GM12891 (cell line): ENCODE data around the gene ARHGAP8.

Experiments used
- DNase-seq: peaks from one replicate; pipeline ENCODE4 v3.0.0; 2011; ENCODE audit warnings: low spot score; ENCODE audit not compliant: insufficient read length
- FAIRE-seq: peaks from 2 replicates; lab custom pipeline; 2011; peaks lifted over from hg19 to GRCh38; lab: Jason Lieb, UNC
- PAX5 ChIP-seq: IDR thresholded peaks from 2 replicates; pipeline ENCODE4 v1.6.1; 2011; ENCODE audit warnings: low read length, moderate library complexity, mild to moderate bottlenecking; ENCODE audit not compliant: insufficient read depth, severe bottlenecking
- POLR2A ChIP-seq: IDR thresholded peaks from 2 replicates; pipeline ENCODE4 v1.6.1; 2011; ENCODE audit warnings: low read depth, low read length, control low read depth
- POLR2AphosphoS5 ChIP-seq: IDR thresholded peaks from 2 replicates; pipeline ENCODE4 v1.6.1; 2011; ENCODE audit warnings: low read depth, low read length, control low read depth
- POU2F2 ChIP-seq: IDR thresholded peaks from 2 replicates; pipeline ENCODE4 v1.6.1; 2011; ENCODE audit warnings: low read depth, mild to moderate bottlenecking, control low read depth, low read length, moderate library complexity
- SPI1 ChIP-seq: IDR thresholded peaks from 2 replicates; pipeline ENCODE4 v1.6.1; 2011; ENCODE audit warnings: low read depth, low read length, control low read depth
- TAF1 ChIP-seq: IDR thresholded peaks from 2 replicates; pipeline ENCODE4 v1.6.1; 2011; ENCODE audit warnings: low read depth, low read length, control low read depth

ARHGAP8 gene

DNA sequence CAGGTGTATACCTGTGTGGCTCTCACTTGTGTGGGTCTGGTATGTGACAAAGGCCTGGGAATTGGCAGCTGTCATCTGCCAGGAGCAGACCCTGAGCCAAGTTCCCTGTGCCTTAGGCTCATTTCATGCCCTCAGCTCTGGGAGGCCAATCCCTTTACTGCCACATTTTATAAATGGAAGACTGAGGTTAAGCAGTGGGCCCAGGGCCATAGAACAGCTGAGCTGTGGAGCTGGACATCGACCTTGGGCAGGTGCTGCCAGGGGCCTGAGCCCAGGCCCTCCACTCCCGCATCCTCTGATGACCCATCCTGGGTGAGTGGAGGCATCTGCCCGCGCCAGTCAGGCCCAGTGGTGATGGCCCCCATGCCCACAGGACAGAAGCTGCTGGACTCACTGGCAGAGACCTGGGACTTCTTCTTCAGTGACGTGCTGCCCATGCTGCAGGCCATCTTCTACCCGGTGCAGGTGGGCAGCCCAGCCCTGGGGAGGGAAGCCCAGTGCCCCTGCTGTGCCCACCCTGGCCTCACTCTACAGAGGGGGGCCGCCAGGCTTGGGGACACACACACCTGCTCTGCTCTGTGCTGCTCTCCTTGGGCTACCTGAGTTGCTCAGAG is 20.9 kb upstream of the ARHGAP8 start:
- TF ChIP-seq POLR2AphosphoS5 (no peak), POLR2A (no peak), POU2F2 (no peak), PAX5 (no peak), TAF1 (no peak), SPI1 (no peak)
- no peak for DNase-seq
- no peak for FAIRE-seq

DNA sequence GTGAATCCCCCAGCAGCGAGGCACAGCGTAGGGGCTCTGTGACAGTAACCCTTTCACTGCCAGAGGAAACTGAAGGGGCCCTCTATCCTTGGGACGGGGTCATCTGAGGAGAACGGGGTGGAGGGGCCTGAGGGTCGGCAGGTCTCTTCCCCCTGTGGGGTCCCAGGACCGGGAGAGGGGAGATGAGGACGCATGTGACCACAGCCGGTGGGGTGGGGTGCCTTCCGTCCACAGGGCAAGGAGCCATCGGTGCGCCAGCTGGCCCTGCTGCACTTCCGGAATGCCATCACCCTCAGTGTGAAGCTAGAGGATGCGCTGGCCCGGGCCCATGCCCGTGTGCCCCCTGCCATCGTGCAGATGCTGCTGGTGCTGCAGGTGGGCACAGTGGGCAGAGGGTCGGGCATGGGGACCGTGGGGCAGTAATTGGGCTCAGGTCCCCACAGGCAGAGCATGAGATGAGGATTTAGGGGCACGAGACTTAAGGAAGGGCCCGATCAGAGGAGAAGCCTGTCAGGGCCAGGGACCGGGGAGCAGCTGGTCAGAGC is 20.3 kb upstream of the ARHGAP8 start:
- TF ChIP-seq SPI1 (no peak), POLR2AphosphoS5 (no peak), POLR2A (no peak), TAF1 (no peak), POU2F2 (no peak), PAX5 (no peak)
- FAIRE-seq (no peak), DNase-seq (no peak)

DNA sequence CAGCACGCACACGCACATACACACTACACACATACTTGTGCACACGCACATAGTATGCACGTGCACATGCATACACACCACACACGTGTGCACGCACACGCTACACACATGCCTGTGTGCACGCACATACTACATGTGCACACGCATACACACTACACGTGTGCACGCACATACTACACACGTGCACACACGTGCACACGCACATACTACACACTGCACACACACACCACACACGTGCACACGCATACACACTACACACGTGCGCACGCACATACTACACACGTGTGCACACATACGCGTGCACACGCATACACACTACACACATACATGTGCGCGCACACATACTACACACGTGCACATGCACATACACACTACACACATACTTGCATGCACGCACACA is 19.7 kb upstream of the ARHGAP8 start:
- FAIRE-seq: peak; percentile 83
- TF ChIP-seq PAX5 (no peak), POLR2A (no peak), TAF1 (no peak), POLR2AphosphoS5 (no peak), SPI1 (no peak), POU2F2 (no peak)
- no peak for DNase-seq

DNA sequence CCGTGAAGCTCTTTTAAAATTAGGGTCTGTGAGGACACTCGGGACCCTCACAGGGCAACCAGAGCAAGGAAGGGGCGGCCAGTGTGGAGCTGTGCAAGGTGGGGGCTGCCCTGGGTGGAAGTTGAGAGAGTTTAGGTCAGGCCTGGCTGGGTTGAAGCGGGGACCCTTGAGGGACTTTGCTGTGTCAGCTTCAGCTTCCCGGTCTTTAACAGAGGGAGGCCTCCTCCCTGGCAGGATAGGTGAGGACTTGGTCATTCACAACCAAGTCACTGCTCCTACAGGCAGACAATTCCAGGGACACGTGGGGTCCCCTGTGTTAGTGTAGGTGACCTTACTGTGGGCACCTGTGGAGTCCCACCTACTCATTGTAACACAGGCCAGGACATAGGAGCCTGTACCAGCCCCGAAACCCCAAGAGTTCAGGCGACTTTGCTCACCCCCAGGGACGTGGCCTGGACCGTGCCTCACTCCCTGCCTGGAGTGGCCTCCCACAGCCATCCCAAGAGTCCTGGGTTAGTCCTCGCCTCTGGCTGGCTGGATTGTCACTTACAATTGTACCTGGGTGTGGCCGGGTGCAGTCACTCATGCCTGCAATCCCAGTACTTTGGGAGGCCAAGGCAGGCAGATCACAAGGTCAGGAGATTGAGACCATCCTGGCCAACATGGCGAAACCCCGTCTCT is 18.8 kb upstream of the ARHGAP8 start:
- TF ChIP-seq SPI1: no peak
- TF ChIP-seq POLR2AphosphoS5: no peak
- no peak for TF ChIP-seq PAX5
- TF ChIP-seq POU2F2: no peak
- TF ChIP-seq TAF1: no peak
- no peak for TF ChIP-seq POLR2A
- DNase-seq: no peak
- FAIRE-seq: no peak

DNA sequence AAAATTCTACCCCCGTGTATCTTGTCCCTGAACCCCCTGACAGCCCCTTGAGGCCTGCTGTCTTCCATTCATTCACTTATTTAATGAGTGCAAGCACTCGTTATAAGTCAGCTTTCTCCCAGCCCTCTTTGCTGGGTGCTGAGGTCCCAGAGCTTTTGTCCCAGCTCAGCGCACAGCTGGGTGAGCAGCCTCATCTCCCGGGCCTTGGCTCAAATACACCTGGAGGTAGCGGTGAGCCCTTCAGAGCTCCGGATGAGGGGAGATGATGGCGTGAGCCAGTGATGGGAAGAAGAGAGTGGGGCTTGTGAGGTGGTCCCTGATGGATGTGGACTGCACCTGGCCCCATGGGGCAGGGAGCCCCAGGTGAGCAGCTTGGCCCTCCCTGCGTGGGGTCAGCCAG is 18.1 kb upstream of the ARHGAP8 start:
- TF ChIP-seq POU2F2 (no peak), PAX5 (no peak), TAF1 (no peak), POLR2AphosphoS5 (no peak), SPI1 (no peak), POLR2A (no peak)
- no peak for FAIRE-seq

DNA sequence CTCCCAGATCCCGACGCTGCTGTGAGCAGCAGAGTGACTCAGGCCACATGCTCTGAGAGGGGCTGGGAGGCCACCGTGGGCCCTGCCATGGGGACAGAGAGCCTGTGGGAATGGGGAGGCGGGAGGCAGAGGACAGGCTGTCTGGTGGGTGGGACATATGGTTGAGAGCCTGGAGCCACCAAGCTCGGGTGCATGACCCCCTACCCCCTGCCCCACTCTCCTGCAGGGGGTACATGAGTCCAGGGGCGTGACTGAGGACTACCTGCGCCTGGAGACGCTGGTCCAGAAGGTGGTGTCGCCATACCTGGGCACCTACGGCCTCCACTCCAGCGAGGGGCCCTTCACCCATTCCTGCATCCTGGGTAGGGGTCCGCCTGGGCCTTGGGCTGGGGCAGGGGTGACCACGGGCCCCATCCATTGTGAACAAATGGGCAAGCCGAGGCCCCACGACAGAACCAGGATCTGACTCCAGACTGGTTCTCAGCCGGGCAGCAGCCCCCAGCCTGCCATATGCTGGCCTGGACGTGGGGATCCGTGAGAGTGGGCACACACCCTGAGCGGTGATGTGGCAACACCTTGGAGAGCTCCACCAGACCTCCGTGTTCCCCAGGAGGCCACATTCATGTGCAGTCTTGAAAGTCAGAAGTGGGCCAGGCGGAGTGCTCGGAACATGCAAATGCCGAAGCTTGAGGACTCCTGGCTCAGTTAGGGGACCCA is 17.4 kb upstream of the ARHGAP8 start:
- FAIRE-seq (no peak), DNase-seq (no peak)
- TF ChIP-seq POU2F2 (no peak), SPI1 (no peak), PAX5 (no peak), TAF1 (no peak), POLR2A (no peak), POLR2AphosphoS5 (no peak)

More for the DNA sequence above, 18.1 kb upstream of the ARHGAP8 start:
- no peak for DNase-seq

DNA sequence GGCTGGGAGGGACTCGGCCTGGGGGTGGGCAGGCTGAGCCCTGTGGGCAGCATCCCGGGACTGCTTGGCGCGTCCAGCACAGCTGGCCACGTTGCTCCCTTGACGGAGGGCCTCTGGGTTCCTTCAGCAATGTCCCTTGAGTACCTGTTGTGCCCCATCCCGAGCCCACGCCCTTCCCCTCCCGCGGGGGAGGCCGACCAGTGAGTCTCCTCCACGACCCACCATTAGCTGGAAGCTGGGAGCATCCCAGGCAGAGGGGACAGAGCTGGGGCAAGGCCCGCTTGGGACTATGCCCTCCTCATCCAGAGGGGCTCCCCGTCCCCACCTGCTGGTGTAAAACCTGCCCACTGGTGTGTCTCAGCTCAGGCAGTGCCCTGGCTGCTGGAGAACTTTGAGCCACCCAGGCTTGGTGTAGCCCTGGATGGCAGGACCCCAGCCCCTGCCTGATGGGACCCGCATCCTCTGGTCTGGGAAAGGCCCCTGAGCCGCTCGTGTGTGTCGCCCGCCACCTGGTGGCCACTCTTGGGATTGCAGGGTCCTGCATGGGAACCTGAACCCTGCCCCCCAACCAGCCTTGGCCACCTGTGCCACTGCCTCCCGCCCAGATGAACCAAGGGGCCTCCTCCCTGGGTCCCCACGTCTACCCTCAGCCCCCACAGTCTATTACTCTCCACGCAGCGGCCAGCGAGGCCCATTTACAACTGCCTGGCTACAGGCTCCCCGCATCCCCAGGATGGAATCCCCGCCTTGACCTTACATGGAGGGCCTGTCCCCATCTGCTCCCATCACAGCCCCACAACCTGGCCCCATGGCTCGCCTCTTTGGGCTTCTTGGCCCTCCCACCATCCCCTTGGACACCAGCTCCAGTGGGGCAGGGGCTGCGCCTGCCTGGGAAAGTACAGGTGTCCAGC is 16.6 kb upstream of the ARHGAP8 start:
- FAIRE-seq (peak; percentile 65), DNase-seq (peak; percentile 96)
- TF ChIP-seq TAF1 (no peak), PAX5 (no peak), POLR2AphosphoS5 (no peak), POU2F2 (no peak), SPI1 (no peak), POLR2A (no peak)

DNA sequence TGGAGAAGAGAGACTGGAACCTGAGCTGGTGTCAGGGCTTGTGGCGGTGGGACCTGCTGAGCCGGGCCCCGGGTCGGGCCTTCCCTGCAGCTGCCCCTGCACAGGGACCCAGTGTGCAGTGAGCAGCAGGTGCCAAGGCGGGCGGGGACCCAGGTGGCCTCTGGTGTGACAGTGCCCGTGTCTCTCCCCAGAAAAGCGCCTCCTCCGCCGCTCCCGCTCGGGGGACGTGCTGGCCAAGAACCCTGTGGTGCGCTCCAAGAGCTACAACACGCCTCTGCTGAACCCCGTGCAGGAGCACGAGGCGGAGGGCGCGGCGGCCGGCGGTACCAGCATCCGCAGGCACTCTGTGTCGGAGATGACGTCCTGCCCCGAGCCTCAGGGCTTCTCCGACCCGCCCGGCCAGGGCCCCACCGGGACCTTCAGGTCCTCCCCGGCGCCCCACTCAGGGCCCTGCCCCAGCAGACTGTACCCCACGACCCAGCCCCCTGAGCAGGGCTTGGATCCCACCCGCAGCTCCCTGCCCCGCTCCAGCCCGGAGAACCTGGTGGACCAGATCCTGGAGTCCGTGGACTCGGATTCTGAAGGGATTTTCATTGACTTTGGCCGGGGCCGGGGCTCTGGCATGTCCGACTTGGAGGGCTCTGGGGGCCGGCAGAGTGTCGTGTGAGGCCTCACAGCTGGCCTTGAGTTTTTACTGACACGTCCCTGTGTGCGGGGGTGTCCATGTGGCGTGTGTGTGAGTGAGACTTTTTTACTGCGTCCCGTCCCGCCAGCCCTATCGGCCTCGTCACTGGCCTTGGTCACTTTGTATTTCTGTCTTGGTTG is 15.6 kb upstream of the ARHGAP8 start:
- DNase-seq: no peak
- TF ChIP-seq POLR2A (no peak), POU2F2 (no peak), TAF1 (no peak), SPI1 (no peak), PAX5 (no peak), POLR2AphosphoS5 (no peak)
- FAIRE-seq: no peak
